ENCODE measurements around the gene BBC3. TPM values are rescaled to one million over a fixed set of nuclear protein-coding genes. Genes with fewer than 3 reads are reported as not detected.

The BBC3 gene
- total and polyA plus RNA-seq, 2 of the 4 experiments (the other 2 are of a cell fraction): 1.6 to 6.5 TPM

DNA sequence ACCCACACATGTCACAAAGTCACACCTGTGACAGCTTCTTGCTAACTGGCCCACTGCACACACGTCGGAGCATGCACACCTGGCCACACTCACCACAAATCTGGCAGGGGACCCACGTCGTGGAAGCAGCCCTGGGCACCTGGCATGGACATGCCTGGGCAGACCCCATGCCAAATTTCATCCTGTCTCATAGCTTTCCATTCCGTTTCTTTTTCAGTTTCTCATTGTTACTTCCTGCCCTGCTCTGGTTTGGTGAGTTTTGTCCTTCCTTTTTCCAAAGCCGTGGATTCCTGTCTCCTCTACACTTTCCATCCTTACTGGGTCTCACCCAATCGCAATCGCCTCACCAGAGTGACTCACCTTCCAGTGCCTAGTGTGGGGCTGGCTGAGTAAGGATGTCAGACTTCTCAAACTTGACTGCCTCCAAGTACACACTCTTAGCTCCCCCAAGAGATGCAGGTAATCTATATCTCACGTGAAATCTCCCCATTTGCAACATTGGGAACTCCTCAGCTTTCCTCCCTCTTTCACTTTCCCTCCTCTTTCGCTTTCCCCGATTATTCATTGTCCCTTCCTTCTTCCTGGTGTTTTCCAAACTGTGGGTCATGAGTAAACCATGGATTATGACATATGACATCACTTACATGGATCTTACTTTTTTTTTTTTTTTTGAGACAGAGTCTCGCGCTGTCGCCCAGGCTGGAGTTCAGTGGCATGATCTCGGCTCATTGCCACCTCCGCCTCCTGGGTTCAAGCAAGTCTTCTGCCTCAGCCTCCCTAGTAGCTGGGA is 1.6 kb upstream of the BBC3 start (continued):
- TF ChIP-seq, protein P1, sequence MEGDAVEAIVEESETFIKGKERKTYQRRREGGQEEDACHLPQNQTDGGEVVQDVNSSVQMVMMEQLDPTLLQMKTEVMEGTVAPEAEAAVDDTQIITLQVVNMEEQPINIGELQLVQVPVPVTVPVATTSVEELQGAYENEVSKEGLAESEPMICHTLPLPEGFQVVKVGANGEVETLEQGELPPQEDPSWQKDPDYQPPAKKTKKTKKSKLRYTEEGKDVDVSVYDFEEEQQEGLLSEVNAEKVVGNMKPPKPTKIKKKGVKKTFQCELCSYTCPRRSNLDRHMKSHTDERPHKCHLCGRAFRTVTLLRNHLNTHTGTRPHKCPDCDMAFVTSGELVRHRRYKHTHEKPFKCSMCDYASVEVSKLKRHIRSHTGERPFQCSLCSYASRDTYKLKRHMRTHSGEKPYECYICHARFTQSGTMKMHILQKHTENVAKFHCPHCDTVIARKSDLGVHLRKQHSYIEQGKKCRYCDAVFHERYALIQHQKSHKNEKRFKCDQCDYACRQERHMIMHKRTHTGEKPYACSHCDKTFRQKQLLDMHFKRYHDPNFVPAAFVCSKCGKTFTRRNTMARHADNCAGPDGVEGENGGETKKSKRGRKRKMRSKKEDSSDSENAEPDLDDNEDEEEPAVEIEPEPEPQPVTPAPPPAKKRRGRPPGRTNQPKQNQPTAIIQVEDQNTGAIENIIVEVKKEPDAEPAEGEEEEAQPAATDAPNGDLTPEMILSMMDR (conservative IDR thresholded peaks at IDR 0.05; ENCODE audit: low read depth, low read length): no peak
- no peak for TF ChIP-seq MAFK (IDR thresholded peaks at IDR 0.05; ENCODE audit: low read depth, low read length)
